NB4 (cell line): Measurements from ENCODE around the gene ASCC1.

Experiments
- MYC ChIP-seq: IDR thresholded peaks from 2 replicates; pipeline ENCODE4 v1.6.1; 2011; ENCODE audit warnings: low read depth, low read length
- POLR2A ChIP-seq: IDR thresholded peaks from 2 replicates; pipeline ENCODE4 v1.6.1; 2011; ENCODE audit warnings: mild to moderate bottlenecking; ENCODE audit not compliant: insufficient read length; ENCODE audit errors: extremely low read depth
- TF ChIP-seq, protein P1 (sequence below): IDR thresholded peaks from one replicate; pipeline ENCODE4 v1.5.1; 2012; ENCODE audit warnings: low read depth, low read length
- TF ChIP-seq, protein P2 (sequence below): IDR thresholded peaks from 2 replicates; pipeline ENCODE4 v1.6.1; 2011; ENCODE audit warnings: low read depth, low read length

DNA sequence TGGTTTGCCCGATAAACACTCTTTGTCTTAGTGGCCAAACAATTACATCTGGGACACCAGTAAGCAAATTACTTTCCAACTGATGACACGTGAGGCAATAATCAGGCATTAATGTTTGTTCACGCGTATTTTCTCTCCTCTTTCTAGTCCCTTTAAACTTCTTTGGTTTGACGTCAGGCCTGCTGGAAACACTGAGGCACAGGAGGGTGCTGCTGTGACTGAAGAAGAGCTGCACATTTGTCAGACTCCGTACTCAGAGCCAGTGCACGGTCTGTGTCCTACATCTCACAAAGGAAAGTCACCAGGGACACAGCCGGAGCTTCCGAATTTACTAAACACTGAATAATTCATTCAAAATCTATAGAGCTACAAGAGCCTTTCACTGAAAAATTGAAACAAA lies 57.9 kb downstream of the ASCC1 start:
- TF ChIP-seq, protein P1, sequence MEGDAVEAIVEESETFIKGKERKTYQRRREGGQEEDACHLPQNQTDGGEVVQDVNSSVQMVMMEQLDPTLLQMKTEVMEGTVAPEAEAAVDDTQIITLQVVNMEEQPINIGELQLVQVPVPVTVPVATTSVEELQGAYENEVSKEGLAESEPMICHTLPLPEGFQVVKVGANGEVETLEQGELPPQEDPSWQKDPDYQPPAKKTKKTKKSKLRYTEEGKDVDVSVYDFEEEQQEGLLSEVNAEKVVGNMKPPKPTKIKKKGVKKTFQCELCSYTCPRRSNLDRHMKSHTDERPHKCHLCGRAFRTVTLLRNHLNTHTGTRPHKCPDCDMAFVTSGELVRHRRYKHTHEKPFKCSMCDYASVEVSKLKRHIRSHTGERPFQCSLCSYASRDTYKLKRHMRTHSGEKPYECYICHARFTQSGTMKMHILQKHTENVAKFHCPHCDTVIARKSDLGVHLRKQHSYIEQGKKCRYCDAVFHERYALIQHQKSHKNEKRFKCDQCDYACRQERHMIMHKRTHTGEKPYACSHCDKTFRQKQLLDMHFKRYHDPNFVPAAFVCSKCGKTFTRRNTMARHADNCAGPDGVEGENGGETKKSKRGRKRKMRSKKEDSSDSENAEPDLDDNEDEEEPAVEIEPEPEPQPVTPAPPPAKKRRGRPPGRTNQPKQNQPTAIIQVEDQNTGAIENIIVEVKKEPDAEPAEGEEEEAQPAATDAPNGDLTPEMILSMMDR, result no peak
- TF ChIP-seq, protein P2, sequence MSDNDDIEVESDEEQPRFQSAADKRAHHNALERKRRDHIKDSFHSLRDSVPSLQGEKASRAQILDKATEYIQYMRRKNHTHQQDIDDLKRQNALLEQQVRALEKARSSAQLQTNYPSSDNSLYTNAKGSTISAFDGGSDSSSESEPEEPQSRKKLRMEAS, result no peak
- TF ChIP-seq POLR2A (no peak), MYC (no peak)
